ENCODE measurements around the gene MAPK4.

DNA sequence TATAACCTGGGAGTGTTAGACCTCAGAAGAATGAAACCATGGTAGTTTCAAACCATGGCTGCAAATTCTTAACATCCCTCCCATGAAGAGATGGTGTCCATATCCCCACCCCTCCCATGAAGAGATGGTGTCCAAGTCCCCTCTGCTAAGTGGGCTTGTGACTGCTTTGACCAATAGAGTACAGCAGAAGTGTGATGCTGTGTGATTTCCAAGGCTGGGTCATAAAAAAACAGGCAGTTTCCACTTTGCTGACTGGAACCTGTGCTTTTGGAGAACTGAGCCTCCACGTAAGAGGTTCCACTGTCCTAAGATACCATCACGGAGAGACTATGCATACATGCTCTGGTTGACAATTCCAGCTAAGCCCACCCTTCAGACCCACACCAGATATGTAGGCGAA lies 194.4 kb downstream of the MAPK4 start:
- no peak for TF ChIP-seq POLR2A (IDR thresholded peaks at IDR 0.05)
- TF ChIP-seq, protein P1, sequence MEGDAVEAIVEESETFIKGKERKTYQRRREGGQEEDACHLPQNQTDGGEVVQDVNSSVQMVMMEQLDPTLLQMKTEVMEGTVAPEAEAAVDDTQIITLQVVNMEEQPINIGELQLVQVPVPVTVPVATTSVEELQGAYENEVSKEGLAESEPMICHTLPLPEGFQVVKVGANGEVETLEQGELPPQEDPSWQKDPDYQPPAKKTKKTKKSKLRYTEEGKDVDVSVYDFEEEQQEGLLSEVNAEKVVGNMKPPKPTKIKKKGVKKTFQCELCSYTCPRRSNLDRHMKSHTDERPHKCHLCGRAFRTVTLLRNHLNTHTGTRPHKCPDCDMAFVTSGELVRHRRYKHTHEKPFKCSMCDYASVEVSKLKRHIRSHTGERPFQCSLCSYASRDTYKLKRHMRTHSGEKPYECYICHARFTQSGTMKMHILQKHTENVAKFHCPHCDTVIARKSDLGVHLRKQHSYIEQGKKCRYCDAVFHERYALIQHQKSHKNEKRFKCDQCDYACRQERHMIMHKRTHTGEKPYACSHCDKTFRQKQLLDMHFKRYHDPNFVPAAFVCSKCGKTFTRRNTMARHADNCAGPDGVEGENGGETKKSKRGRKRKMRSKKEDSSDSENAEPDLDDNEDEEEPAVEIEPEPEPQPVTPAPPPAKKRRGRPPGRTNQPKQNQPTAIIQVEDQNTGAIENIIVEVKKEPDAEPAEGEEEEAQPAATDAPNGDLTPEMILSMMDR (IDR thresholded peaks at IDR 0.05): no peak

All from body of pancreas (tissue), 4 donors.